Activated naive CD8-positive, alpha-beta T cell treated with anti-CD3 and anti-CD28 coated beads for 36 hours (primary cell): ENCODE measurements around the gene TNFRSF8. TPM values are rescaled to one million over a fixed set of nuclear protein-coding genes. Genes with fewer than 3 reads are reported as not detected.

Source experiments
- DNase-seq: peaks from one replicate; pipeline ENCODE4 v3.0.0; 2021
- H3K27ac Mint-ChIP-seq: one replicate; pipeline ENCODE4 v1.8.0; 2022; ENCODE audit warnings: mild to moderate bottlenecking, moderate library complexity, mixed read lengths
- H3K27me3 Mint-ChIP-seq: one replicate; pipeline ENCODE4 v1.8.0; 2022; ENCODE audit warnings: mild to moderate bottlenecking, mixed read lengths
- H3K36me3 Mint-ChIP-seq: one replicate; pipeline ENCODE4 v1.8.0; 2021; ENCODE audit warnings: mild to moderate bottlenecking, mixed read lengths
- H3K4me1 Mint-ChIP-seq: one replicate; pipeline ENCODE4 v1.8.0; 2021; ENCODE audit warnings: mixed read lengths
- H3K4me3 Mint-ChIP-seq: one replicate; pipeline ENCODE4 v1.8.0; 2022; ENCODE audit warnings: mild to moderate bottlenecking, moderate library complexity, mixed read lengths
- H3K9me3 Mint-ChIP-seq: one replicate; pipeline ENCODE4 v1.8.0; 2022; ENCODE audit warnings: mixed read lengths
- total RNA-seq, 2 experiments: library from RNA; stranded (reverse); gene quantifications; one replicate each; pipeline ENCODE4 v1.2.3, GENCODE V29; 2021

TNFRSF8 gene
- total RNA-seq, 2 experiments from 2014 or later = 1.9 to 2.6 TPM

DNA sequence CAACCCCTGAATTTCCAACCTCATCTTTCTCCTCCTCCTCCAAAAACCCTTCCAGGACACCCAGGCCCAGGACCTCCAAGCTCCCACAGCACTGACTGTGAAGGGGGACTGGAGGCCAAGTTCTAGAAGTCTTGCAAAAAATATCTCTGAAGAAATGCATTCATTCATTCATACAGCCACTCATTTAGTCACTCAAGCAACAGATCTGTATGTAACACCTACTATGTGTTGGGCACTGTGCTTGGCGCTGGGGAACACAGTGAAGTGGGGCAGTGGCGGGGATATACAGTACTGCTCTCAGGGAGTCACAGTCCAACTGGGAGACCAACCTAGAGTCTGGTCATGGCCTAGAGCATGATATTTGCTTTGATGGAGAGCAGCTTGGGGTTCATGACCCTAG lies 88.4 kb downstream of the TNFRSF8 start:
- no peak for DNase-seq
- peaks cover 20% of the 10 kb centered on the region for H3K9me3 Mint-ChIP-seq
- H3K4me3 Mint-ChIP-seq = no peak overlapping the region
- H3K27ac Mint-ChIP-seq = peak overlapping the region; percentile 89
- peaks cover 23% of the 10 kb centered on the region for H3K36me3 Mint-ChIP-seq
- no peaks in the 10 kb centered on the region for H3K27me3 Mint-ChIP-seq
- H3K4me1 Mint-ChIP-seq = peaks cover 80% of the 10 kb centered on the region

- Mint-ChIP-seq H3K4me3 (no peak overlapping the region), H3K9me3 (peaks cover 20% of the 10 kb centered on the region), H3K27ac (peak overlapping the region; percentile 89), H3K27me3 (no peaks in the 10 kb centered on the region), H3K4me1 (peaks cover 79% of the 10 kb centered on the region), H3K36me3 (peaks cover 23% of the 10 kb centered on the region)
- no peak for DNase-seq
Measured at GRCh38 chr1:12152113-12152891, 89.2 kb downstream of the TNFRSF8 start.

DNA sequence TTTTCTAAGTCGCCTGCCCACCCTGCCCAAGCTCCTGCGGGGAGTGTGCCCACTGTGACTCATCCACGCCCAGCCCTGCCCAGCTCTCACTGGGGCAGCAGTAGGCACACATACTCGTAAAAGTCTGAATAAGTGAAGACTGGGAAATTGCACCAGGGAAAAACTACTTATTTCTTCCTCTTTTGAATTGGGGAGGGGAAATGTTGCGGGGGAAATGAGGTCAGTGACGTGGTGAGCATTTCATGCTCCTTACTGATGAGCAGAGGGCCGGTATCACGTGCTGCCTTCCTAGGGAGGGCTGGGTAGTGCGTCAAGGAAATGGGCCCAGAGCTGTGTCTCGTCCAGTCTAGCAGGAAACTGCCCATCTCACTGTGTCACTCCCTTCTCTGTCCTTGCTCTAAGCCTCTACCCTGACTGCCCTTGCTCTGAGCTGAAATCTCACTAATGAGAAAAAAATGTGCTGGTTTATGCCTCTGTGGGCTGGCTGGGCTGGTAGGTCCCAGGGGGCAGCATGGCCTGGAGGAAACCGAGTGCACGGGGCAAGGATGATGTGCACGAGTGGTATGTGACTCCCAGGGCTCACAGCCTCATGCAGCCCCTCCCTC lies 90.2 kb downstream of the TNFRSF8 start:
- no peak overlapping the region for H3K4me3 Mint-ChIP-seq
- no peaks in the 10 kb centered on the region for H3K27me3 Mint-ChIP-seq
- no peak for DNase-seq
- peaks cover 23% of the 10 kb centered on the region for H3K36me3 Mint-ChIP-seq
- H3K9me3 Mint-ChIP-seq = peaks cover 20% of the 10 kb centered on the region
- H3K27ac Mint-ChIP-seq = peak overlapping the region; percentile 50
- peaks cover 79% of the 10 kb centered on the region for H3K4me1 Mint-ChIP-seq

- no peak overlapping the region for H3K4me3 Mint-ChIP-seq
- no peak for DNase-seq
- peak overlapping the region; percentile 82 for H3K27ac Mint-ChIP-seq
- H3K4me1 Mint-ChIP-seq = peaks cover 71% of the 10 kb centered on the region
- peaks cover 10% of the 10 kb centered on the region for H3K9me3 Mint-ChIP-seq
- H3K36me3 Mint-ChIP-seq = peaks cover 12% of the 10 kb centered on the region
- no peaks in the 10 kb centered on the region for H3K27me3 Mint-ChIP-seq
Measured at GRCh38 chr1:12155328-12155727, 92.2 kb downstream of the TNFRSF8 start.

DNA sequence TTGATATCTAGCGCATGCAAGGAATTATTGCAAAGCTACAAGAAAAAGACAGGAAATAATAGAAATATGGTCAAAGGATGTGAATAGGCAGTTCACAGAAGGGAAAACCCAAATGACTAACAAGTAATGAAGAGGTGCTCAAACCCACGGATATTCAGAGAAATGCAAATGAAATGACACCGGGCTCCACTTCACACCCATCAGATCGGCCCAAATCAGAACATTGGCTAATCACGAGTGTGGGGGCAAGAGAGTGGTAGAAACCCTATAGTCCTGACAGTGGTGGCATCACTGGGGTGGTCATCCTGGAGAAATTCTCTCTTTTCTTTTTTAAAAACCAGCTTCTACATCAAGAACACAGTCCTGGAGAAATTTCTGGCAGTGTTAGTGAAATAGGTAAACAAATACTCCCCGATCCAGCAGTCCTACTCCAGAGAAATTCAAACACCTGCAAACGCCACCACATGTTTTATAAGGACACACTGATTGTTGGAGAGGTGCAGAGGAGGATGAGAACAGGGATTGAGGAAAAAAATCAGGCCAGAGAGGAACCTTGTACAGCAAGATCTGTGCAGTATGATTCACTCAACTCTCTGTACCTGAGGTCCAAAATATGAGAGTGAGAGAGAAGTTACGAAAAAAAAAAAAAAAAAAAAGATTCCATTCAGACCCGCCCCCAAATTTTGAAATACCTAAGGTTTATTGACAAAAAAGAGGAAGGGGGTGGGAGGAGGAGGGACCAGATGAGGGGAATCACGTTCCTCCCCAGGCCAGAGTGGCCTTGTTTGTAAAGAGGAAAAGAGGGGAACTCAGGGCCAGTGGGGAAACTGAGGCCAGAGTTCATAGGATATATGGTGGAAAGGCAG lies 94.5 kb downstream of the TNFRSF8 start:
- Mint-ChIP-seq H3K9me3 (peaks cover 2% of the 10 kb centered on the region), H3K27ac (peak overlapping the region; percentile 98), H3K27me3 (no peaks in the 10 kb centered on the region), H3K4me3 (peak overlapping the region; percentile 75), H3K4me1 (peaks cover 73% of the 10 kb centered on the region), H3K36me3 (peaks cover 1% of the 10 kb centered on the region)
- peak; percentile 65 for DNase-seq

GRCh38 chr1:12158357-12159092 lies 95.4 kb downstream of the TNFRSF8 start:
- H3K27ac Mint-ChIP-seq = peak overlapping the region; percentile 98
- DNase-seq = peak; percentile 34
- no peaks in the 10 kb centered on the region for H3K27me3 Mint-ChIP-seq
- H3K4me1 Mint-ChIP-seq = peaks cover 73% of the 10 kb centered on the region
- H3K4me3 Mint-ChIP-seq = peak overlapping the region; percentile 75
- peaks cover 1% of the 10 kb centered on the region for H3K36me3 Mint-ChIP-seq
- peaks cover 2% of the 10 kb centered on the region for H3K9me3 Mint-ChIP-seq

DNA sequence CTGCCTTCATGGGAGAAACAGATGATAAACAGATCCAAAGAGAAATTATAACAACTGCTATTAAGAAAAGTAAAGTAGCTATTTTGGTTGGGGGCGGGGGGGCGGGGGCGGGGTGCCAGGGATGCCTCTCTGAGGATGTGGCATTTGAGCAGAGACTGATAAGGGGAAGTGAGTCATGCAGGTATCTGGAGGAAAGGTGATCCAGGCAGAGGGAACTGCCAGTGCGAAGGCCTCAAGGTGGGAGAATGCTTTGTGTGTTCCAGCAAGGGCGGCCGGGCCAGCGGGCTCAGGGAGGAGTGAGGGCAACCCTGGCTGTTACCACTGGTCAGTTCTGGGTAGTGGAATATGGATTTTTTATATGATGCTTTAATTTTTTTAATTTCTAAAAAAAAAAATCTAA lies 96.7 kb downstream of the TNFRSF8 start:
- Mint-ChIP-seq H3K27me3 (no peaks in the 10 kb centered on the region), H3K9me3 (peaks cover 2% of the 10 kb centered on the region), H3K4me3 (no peak overlapping the region), H3K36me3 (peaks cover 1% of the 10 kb centered on the region), H3K4me1 (peaks cover 79% of the 10 kb centered on the region), H3K27ac (peak overlapping the region; percentile 65)
- DNase-seq = no peak

DNA sequence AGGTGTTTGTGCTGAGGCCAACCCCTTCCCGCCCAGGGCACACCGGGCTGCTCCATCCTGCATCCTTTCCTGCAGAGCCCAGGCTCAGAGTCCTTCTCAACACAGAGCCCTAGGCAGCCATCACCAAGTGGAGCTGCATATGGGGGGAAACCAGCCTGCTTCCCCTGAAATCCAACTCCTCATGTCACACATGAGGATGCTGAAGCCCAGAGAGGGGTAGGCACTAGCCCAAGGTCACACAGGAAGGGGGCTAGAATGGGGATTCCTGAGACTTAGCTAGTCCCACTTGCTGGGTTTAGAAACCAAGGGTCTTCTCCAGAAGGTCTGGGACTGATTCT lies 98.2 kb downstream of the TNFRSF8 start:
- Mint-ChIP-seq H3K4me1 (peaks cover 71% of the 10 kb centered on the region), H3K9me3 (peaks cover 2% of the 10 kb centered on the region), H3K27me3 (no peaks in the 10 kb centered on the region), H3K4me3 (no peak overlapping the region), H3K27ac (peak overlapping the region; percentile 94), H3K36me3 (peaks cover 1% of the 10 kb centered on the region)
- no peak for DNase-seq

DNA sequence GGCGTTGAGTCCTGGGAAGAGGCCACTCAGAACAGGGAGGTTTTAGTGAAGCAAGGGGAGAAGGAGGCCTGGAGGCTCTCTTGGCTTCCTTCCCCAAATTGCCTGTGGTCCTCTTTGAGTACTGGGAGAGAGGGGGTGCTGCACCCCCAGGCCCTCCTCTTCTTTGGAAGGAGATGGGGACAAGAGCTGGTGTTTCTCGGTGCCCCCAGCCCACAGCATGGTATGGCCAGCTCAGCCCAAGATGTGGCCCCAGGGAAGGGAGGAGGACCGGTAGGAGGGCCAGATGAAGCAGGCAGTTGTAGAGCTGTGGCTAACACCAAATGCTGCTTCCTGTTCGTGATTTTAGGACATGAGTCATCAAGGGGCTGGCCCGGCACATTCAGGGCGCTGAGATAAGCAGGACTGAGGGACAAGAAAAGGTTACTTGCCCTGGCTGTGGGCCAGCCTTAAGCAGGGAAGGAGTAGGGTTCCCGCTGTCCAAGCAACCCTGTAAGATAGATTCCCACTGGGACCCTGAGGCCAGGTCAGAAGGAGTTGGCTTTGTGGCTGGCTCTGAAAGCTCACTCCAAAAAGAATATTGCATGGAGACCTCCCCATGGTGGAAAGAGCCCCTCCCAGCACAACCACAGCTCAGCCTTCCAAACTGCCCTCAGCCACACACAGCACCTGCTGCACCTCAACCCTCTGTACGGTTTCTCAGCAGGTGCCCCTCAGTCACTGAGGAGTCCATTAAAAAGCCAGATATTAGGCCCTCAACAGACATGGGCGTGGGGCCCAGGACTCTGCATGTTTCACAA lies 98.8 kb downstream of the TNFRSF8 start:
- H3K36me3 Mint-ChIP-seq = peaks cover 1% of the 10 kb centered on the region
- DNase-seq = peak; percentile 84
- peaks cover 2% of the 10 kb centered on the region for H3K9me3 Mint-ChIP-seq
- no peaks in the 10 kb centered on the region for H3K27me3 Mint-ChIP-seq
- H3K4me3 Mint-ChIP-seq = peak overlapping the region; percentile 15
- H3K27ac Mint-ChIP-seq = peak overlapping the region; percentile 94
- H3K4me1 Mint-ChIP-seq = peaks cover 69% of the 10 kb centered on the region

DNA sequence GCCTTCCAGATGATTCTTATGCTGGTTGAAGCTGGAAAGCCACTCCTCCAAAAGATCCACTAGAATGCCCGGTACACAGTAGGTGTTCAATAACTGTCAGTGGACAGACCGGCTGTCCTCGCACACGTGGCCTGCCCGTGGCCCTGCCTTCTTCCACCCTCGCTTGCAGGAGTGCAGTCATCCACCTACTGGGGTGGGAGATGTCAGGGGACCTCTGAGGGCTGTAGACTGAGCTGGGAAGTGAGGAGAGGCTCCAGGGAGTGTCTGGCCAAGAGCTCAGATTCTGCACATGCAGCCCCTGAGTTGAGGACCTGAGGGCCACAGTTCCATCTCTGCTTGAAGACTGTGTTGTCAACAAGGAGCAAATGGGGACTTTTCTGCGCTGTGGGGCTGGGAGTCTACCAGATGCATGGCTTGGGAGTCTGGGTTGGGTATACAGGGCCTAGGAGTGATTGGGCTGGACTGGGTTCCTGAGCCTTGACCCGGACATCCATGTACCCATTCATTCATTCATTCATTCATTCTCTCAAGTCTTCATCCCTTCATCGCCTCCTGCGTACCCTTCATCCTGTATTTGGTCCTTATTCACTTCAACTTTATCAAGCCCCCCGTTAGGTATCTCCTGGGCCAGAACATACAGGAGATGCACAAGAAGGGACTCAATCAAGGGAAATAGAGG lies 99.5 kb downstream of the TNFRSF8 start:
- H3K4me3 Mint-ChIP-seq = no peak overlapping the region
- no peak for DNase-seq
- peak overlapping the region; percentile 94 for H3K27ac Mint-ChIP-seq
- H3K36me3 Mint-ChIP-seq = peaks cover 3% of the 10 kb centered on the region
- peaks cover 2% of the 10 kb centered on the region for H3K9me3 Mint-ChIP-seq
- H3K27me3 Mint-ChIP-seq = no peaks in the 10 kb centered on the region
- peaks cover 62% of the 10 kb centered on the region for H3K4me1 Mint-ChIP-seq

- no peak for DNase-seq
- H3K27ac Mint-ChIP-seq = peak overlapping the region; percentile 67
- peaks cover 2% of the 10 kb centered on the region for H3K9me3 Mint-ChIP-seq
- H3K4me1 Mint-ChIP-seq = peaks cover 61% of the 10 kb centered on the region
- peaks cover 9% of the 10 kb centered on the region for H3K36me3 Mint-ChIP-seq
- no peaks in the 10 kb centered on the region for H3K27me3 Mint-ChIP-seq
- H3K4me3 Mint-ChIP-seq = no peak overlapping the region
Measured at GRCh38 chr1:12163210-12163609, 100.1 kb downstream of the TNFRSF8 start.

DNA sequence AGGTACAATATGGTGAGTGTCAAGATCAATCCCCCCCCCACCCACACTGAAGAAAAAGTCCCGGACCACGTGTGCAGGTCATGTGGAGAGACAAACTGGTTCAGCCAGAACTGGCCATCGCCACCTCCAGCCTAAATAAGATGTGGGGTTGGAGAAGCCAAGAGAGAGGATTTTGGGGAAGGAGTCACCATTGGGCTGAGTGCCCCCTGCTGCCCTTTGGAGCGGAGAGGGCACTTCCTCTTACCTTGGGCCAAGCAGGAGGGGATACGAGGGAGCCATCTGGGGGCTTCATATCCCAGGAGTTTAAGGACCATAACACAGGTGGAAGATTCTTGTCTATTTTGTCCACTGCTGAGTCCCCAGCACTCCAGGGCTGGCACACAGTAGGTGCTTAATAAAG lies 101.1 kb downstream of the TNFRSF8 start:
- Mint-ChIP-seq H3K27me3 (no peaks in the 10 kb centered on the region), H3K27ac (no peak overlapping the region), H3K4me1 (peaks cover 61% of the 10 kb centered on the region), H3K36me3 (peaks cover 19% of the 10 kb centered on the region), H3K9me3 (peaks cover 2% of the 10 kb centered on the region), H3K4me3 (no peak overlapping the region)
- no peak for DNase-seq

DNA sequence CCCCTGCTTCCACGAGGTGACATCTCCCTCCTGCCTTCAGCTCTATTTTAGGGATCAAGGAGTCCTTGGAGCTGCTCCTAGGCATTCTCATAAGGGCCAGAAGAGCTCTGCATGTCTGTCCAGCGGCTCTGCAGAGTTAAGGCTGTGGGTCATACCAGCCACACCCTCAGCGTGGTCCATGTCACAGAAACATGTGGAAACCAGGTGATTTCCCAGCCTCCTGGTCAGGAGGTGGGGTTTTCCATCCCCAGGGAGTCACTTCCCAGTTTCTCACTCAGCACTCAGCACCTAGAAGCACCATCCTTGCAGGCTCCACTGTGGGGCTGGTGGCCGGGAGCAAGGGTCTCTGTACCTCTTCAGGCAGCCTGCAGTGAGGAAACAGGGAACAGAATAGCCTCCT lies 102.2 kb downstream of the TNFRSF8 start:
- H3K27me3 Mint-ChIP-seq = no peaks in the 10 kb centered on the region
- H3K27ac Mint-ChIP-seq = no peak overlapping the region
- H3K4me3 Mint-ChIP-seq = no peak overlapping the region
- H3K4me1 Mint-ChIP-seq = peaks cover 68% of the 10 kb centered on the region
- no peaks in the 10 kb centered on the region for H3K9me3 Mint-ChIP-seq
- no peak for DNase-seq
- H3K36me3 Mint-ChIP-seq = peaks cover 27% of the 10 kb centered on the region
